Right lobe of liver (tissue), 6 donors: ENCODE results near the gene LRRC45. TPM values are rescaled to one million over a fixed set of nuclear protein-coding genes. Genes with fewer than 3 reads are reported as not detected.
A peak's percentile ranks its signal among the peaks of the same experiment; 100 is the strongest.

Experiments used
- ATAC-seq, 4 donors: fragments of 200-7000 bp; cut with Tn5 transposase; one replicate each; pipeline ENCODE4 v1.9.1; 2020; ENCODE audit warnings: mild to moderate bottlenecking in 4 of 4, moderate library complexity in 4 of 4
- DNase-seq, 3 donors: peaks; one replicate each; pipeline ENCODE4 v3.0.0-alpha.2; 2020
- H3K27ac ChIP-seq, 3 donors: fragments of 200-600 bp; one replicate each; pipeline ENCODE4 v1.8.0; 2022
- H3K27me3 ChIP-seq, 2 donors: fragments of 200-600 bp; one replicate each; pipeline ENCODE4 v1.8.0; 2022
- H3K36me3 ChIP-seq, 4 donors: fragments of 200-600 bp; sonication (generic) in 1 of 4; one replicate each; pipeline versions ENCODE4 v1.5.1 to v1.8.0; 2017 to 2022; ENCODE audit warnings: control low read depth in 1 of 4
- H3K4me1 ChIP-seq, 4 donors: fragments of 200-600 bp; sonication (generic) in 1 of 4; one replicate each; pipeline versions ENCODE4 v1.5.1 to v1.8.0; 2017 to 2022; ENCODE audit warnings: control low read depth in 1 of 4
- H3K4me3 ChIP-seq, 3 donors: fragments of 200-600 bp; one replicate each; pipeline ENCODE4 v1.8.0; 2022
- H3K9me3 ChIP-seq, 4 donors: fragments of 200-600 bp; sonication (generic) in 1 of 4; one replicate each; pipeline versions ENCODE4 v1.5.1 to v1.8.0; 2017 to 2022; ENCODE audit warnings: control low read depth in 1 of 4
- POLR2A ChIP-seq: fragments of 450-650 bp; IDR thresholded peaks from one replicate; pipeline ENCODE4 v1.6.1; 2017; ENCODE audit warnings: antibody characterized with exemption, mild to moderate bottlenecking
- WGBS: methylation state at CpG from one replicate; pipeline ENCODE4 v1.1.6; 2018; ENCODE audit warnings: low coverage, low lambda C conversion rate; ENCODE audit not compliant: insufficient coverage; ENCODE audit errors: missing lambda C conversion rate; 5-methylcytosine and 5-hydroxymethylcytosine counted together
- intact Hi-C, 2 donors: fragments of 100-400 bp; cut with DNase I; formaldehyde crosslinking; loops; one replicate each; pipeline versions ENCODE4 v1.11.2 to v1.14.1; 2022
- total RNA-seq, 6 experiments: library from RNA; depleted of rRNA in 2 of 6; stranded (reverse); fragments of >200 nt in 2 of 6; fragmentation: NEBNext Ultra II Directional in 3 of 6; extraction: Animal tissue kit (Norgen Biotek cat#: 25700) in 3 of 6; gene quantifications; one replicate each; pipeline versions ENCODE4 v1.1.0 to v1.2.4, GENCODE V29; 2016 to 2023
- TF ChIP-seq, protein P1 (sequence below), 4 donors: fragments of 200-600 bp in 3 of 4; fragments of 450-650 bp in 1 of 4; IDR thresholded peaks; one replicate each; pipeline versions ENCODE4 v1.5.1 to v1.8.0; 2016 to 2022; ENCODE audit warnings: antibody characterized with exemption in 4 of 4, mild to moderate bottlenecking in 2 of 4
- donor health status: DM: no; HTN: yes; CAD: no.
- donor health status: DM: no; HTN: no; CAD: no.
- donor health status: DM: no; HTN: no; CAD: no.
- donor health status: DM: no; HTN: yes; CAD: no.
- donor health status: DM: no; HTN: yes; CAD: no.

The LRRC45 gene
- total RNA-seq, 6 experiments from 2014 or later, result 4.9 to 15.6 (median 11.9) TPM

DNA sequence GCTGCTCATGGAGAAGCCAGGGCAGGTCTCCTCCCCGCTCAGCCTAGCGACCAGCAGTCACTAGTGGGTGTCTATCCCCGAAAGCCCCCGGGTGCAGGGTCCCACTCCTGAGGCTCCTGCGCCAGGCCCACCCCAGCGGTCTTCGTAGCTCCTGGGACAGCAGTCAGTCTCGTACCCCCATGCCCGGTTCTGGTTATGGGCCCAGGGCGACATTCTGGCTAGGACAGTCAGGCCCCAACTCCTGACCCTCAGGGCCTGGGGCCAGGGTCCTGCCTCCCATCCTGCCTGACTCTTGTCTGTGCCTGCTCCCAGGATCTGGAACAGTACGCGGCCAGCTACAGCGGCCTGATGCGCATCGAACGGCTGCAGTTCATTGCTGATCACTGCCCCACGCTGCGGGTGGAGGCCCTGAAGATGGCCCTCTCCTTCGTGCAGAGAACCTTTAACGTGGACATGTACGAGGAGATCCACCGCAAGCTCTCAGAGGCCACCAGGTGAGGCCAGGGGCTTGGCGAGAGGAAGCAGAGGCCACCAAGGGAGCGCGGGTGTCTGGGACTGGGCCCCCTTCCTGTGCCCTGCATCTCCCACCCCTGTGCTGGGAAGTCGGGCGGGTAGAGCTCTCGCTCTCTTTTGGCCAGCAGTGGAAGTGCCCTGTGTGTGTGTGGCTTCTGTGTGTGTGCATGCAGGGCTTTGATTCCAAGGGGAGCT is 30.6 kb downstream of the LRRC45 start:
- intact Hi-C loops, result no loop called here
- peak in 1 of 3 donors; percentile 49 for DNase-seq

GRCh38 chr17:82054351-82055022 is 31.4 kb downstream of the LRRC45 start:
- WGBS, result no CpG with 5 or more reads among the region's 38 CpGs
- peaks cover 0 to 41% (median 0%) of the 10 kb centered on the region in 4 donors for H3K36me3 ChIP-seq
- no peak overlapping the region for H3K4me3 ChIP-seq
- no peak for ATAC-seq
- TF ChIP-seq, protein P1, sequence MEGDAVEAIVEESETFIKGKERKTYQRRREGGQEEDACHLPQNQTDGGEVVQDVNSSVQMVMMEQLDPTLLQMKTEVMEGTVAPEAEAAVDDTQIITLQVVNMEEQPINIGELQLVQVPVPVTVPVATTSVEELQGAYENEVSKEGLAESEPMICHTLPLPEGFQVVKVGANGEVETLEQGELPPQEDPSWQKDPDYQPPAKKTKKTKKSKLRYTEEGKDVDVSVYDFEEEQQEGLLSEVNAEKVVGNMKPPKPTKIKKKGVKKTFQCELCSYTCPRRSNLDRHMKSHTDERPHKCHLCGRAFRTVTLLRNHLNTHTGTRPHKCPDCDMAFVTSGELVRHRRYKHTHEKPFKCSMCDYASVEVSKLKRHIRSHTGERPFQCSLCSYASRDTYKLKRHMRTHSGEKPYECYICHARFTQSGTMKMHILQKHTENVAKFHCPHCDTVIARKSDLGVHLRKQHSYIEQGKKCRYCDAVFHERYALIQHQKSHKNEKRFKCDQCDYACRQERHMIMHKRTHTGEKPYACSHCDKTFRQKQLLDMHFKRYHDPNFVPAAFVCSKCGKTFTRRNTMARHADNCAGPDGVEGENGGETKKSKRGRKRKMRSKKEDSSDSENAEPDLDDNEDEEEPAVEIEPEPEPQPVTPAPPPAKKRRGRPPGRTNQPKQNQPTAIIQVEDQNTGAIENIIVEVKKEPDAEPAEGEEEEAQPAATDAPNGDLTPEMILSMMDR (IDR thresholded peaks at IDR 0.05), result no peak
- TF ChIP-seq POLR2A, result no peak
- no peaks in the 10 kb centered on the region for H3K9me3 ChIP-seq
- no peaks in the 10 kb centered on the region for H3K27me3 ChIP-seq
- H3K27ac ChIP-seq, result no peak overlapping the region
- DNase-seq, result peak in 1 of 3 donors; percentile 56
- H3K4me1 ChIP-seq, result peaks cover 0 to 13% (median 6%) of the 10 kb centered on the region in 4 donors
- intact Hi-C loops, result no loop called here

More for the DNA sequence above, 30.6 kb downstream of the LRRC45 start:
- Histone ChIP-seq H3K4me1 (peaks cover 0 to 14% (median 6%) of the 10 kb centered on the region in 4 donors), H3K27me3 (no peaks in the 10 kb centered on the region), H3K27ac (no peak overlapping the region), H3K36me3 (peaks cover 0 to 37% (median 0%) of the 10 kb centered on the region in 4 donors), H3K4me3 (no peak overlapping the region), H3K9me3 (no peaks in the 10 kb centered on the region)
- ATAC-seq, result no peak
- 80% methylated on average over 2 of the region's 28 CpGs for WGBS
- TF ChIP-seq POLR2A, result no peak
- TF ChIP-seq, protein P1 (IDR thresholded peaks at IDR 0.05), result no peak

DNA sequence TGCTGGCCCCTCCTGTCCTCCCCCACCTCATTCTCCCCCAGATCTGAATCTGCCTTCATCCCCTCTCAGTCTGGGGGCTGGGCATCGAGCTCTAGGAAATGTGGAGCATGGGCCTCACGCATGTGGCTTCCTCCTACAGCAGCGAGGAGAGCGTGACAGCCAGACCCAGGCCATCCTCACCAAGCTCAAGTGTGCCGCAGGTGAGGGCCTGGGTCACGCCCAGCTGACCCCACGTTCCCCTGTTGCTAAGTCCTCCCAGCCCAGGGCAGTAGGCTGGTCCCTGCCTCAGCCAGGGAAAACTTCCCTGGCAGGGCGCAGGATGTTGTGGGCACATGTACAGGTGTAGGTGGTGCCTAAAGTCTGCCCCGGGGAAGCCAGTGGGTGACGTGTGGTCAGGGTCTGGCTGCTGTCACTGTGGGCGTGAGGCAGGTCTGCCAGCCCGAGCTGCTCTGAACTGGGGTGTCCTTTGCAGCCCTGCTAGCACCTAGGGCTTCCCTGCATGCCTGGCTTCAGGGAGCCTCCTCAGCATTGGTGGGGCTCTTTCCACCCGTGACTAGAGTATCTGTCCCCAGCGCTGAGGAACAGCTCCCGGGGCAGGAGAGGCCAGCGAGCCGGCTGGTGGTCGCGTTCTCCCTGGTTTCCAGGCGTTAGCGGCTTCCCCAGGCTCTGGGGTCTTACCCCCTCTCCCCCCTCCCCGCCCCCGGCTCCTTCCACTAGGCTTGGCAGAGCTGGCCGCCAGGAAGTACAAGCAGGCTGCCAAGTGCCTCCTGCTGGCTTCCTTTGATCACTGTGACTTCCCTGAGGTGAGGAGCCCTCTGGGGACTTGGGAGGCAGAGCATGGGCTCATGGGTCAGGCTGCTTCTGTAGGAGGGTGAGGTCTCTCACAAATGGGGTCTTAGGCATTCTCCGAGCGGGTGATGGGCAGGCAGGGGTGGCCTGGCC is 32.2 kb downstream of the LRRC45 start:
- peak in 1 of 3 donors; percentile 38 for DNase-seq

More for the DNA sequence above, 32.2 kb downstream of the LRRC45 start:
- Histone ChIP-seq H3K36me3 (peaks cover 0 to 45% (median 0%) of the 10 kb centered on the region in 4 donors), H3K4me3 (no peak overlapping the region), H3K27ac (no peak overlapping the region), H3K27me3 (no peaks in the 10 kb centered on the region), H3K9me3 (no peaks in the 10 kb centered on the region), H3K4me1 (peaks cover 0 to 13% (median 6%) of the 10 kb centered on the region in 4 donors)
- TF ChIP-seq POLR2A, result no peak
- TF ChIP-seq, protein P1 (IDR thresholded peaks at IDR 0.05), result no peak
- ATAC-seq, result no peak
- WGBS, result 80% methylated on average over 1 of the region's 26 CpGs
- intact Hi-C loops, result no loop called here
